Measurements from ENCODE around the gene LRFN3. TPM values are rescaled to one million over a fixed set of nuclear protein-coding genes. Genes with fewer than 3 reads are reported as not detected.

Gene LRFN3
- total RNA-seq, 1 experiment from 2014 or later: 3.7 TPM

DNA sequence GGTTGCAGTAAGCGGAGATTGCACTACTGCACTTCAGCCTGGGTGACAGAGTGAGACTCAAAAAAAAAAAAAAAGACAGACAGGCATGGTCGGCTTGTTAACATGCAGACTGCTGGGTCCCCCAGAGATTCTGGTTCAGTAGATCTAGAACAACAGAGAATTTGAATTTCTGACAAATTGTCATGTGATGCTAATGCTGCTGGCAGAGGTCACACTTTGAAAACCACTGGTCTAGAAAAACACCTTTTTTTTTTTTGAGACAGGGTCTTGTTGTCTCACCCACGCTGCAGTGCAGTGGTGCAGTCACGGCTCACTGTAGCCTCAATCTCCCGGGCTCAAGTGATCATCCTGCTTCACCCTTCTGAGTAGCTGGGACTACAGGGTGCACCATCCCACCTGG lies 7.7 kb upstream of the LRFN3 start:
- H3K9me3 ChIP-seq (ENCODE audit: low read length): peaks cover 9% of the 10 kb centered on the region
- no peak overlapping the region for H3K27ac ChIP-seq (ENCODE audit: low read length)
- no peaks in the 10 kb centered on the region for H3K9me2 ChIP-seq (replicated peaks; ENCODE audit: insufficient read depth, low read length)
- H3K27me3 ChIP-seq (ENCODE audit: low read length): 0 out of 2 replicates have a peak, but pooled peaks cover 2% of the 10 kb centered on the region
- H2AFZ ChIP-seq (ENCODE audit: low read length): no peak overlapping the region
- H3K4me3 ChIP-seq (ENCODE audit: low read length): no peak overlapping the region
- DNase-seq: peak; percentile 41
- no peaks in the 10 kb centered on the region for H3K79me2 ChIP-seq (ENCODE audit: low read length)
- H3K36me3 ChIP-seq (ENCODE audit: insufficient read depth, low read length): no peaks in the 10 kb centered on the region
- no peak overlapping the region for H3K9ac ChIP-seq (ENCODE audit: low read length)
- peaks cover 16% of the 10 kb centered on the region for H3K4me1 ChIP-seq (ENCODE audit: low read length)
- no peak overlapping the region for H3K4me2 ChIP-seq (ENCODE audit: low read depth, low read length, poor library complexity, severe bottlenecking)
- H4K20me1 ChIP-seq (ENCODE audit: insufficient read depth, low read depth, low read length): no peaks in the 10 kb centered on the region

GRCh38 chr19:35929876-35930275 lies 6.3 kb upstream of the LRFN3 start:
- H2AFZ ChIP-seq (ENCODE audit: low read length): peak overlapping the region; percentile 73; the same call in 1 of the 2 replicates
- peak; percentile 41 for DNase-seq
- H3K79me2 ChIP-seq (ENCODE audit: low read length): no peaks in the 10 kb centered on the region
- no peak overlapping the region for H3K4me3 ChIP-seq (ENCODE audit: low read length)
- no peaks in the 10 kb centered on the region for H4K20me1 ChIP-seq (ENCODE audit: insufficient read depth, low read depth, low read length)
- no peaks in the 10 kb centered on the region for H3K9me2 ChIP-seq (replicated peaks; ENCODE audit: insufficient read depth, low read length)
- no peak overlapping the region for H3K27ac ChIP-seq (ENCODE audit: low read length)
- no peak overlapping the region for H3K4me2 ChIP-seq (ENCODE audit: low read depth, low read length, poor library complexity, severe bottlenecking)
- H3K9me3 ChIP-seq (ENCODE audit: low read length): peaks cover 9% of the 10 kb centered on the region
- H3K9ac ChIP-seq (ENCODE audit: low read length): no peak overlapping the region
- H3K36me3 ChIP-seq (ENCODE audit: insufficient read depth, low read length): no peaks in the 10 kb centered on the region
- 0 out of 2 replicates have a peak, but pooled peaks cover 2% of the 10 kb centered on the region for H3K27me3 ChIP-seq (ENCODE audit: low read length)
- H3K4me1 ChIP-seq (ENCODE audit: low read length): peaks cover 18% of the 10 kb centered on the region

DNA sequence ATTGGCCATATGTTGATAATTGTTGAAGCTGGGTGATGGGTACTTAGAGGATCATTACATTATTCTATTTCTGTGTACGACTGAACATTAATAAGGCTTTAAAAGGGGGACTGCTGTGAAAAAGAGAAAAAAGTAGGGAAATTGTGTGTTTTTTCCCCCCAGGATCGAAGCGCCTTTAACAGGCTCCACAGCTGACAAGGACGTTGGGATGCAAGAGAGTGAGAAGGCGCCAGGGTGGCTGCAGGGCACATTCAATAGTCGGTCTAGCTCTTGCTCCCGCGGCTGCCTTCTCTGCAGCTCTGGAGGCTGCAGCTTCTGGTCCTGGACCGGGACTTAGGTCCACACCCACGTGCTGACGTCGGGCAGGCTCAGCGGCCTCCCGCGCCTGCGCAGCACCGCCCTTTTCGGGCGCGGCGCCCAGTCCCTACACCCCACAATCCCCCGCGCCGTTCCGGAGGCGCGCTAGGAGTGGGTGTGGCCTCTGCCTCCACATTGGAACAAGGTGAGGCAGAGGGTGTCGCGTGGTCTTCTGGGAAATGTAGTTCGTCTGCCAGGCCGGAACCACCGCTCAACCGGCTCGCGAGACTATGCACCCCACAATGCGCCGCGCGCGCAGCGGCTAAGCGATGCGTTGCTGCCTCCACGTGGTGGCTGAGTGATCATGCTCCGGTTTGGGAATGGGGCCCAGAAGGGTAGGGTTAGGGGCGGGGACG lies 4.9 kb upstream of the LRFN3 start:
- Histone ChIP-seq H3K9me3 (ENCODE audit: low read length) (no peaks in the 10 kb centered on the region), H2AFZ (ENCODE audit: low read length) (peak overlapping the region; percentile 54), H3K79me2 (ENCODE audit: low read length) (no peaks in the 10 kb centered on the region), H4K20me1 (ENCODE audit: insufficient read depth, low read depth, low read length) (no peaks in the 10 kb centered on the region), H3K27ac (ENCODE audit: low read length) (peak overlapping the region; percentile 38; the same call in 1 of the 2 replicates), H3K9me2 (replicated peaks; ENCODE audit: insufficient read depth, low read length) (no peaks in the 10 kb centered on the region), H3K4me2 (ENCODE audit: low read depth, low read length, poor library complexity, severe bottlenecking) (peak overlapping the region; percentile 84), H3K27me3 (ENCODE audit: low read length) (no peaks in the 10 kb centered on the region), H3K36me3 (ENCODE audit: insufficient read depth, low read length) (no peaks in the 10 kb centered on the region), H3K9ac (ENCODE audit: low read length) (peak overlapping the region; percentile 75), H3K4me3 (ENCODE audit: low read length) (peak overlapping the region; percentile 68), H3K4me1 (ENCODE audit: low read length) (peaks cover 29% of the 10 kb centered on the region)
- DNase-seq: peak; percentile 100

DNA sequence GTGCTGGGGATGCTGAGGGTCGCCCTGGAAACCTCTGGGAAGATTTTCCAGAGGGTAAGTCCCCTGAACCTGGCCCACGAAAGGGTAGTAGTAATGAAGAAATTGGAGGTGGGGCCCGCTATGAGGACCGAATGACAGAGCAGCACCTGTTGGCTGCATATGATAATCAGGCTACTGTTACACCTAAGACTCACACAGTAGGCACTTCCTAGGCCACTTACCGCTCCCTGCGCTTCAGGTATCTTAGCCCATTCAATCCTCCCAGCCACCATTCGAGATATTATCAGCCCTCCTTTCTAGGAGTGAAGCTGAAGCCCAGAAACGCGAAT lies 4.3 kb upstream of the LRFN3 start:
- peak overlapping the region; percentile 41; the same call in 1 of the 2 replicates for H3K4me3 ChIP-seq (ENCODE audit: low read length)
- no peaks in the 10 kb centered on the region for H3K27me3 ChIP-seq (ENCODE audit: low read length)
- no peaks in the 10 kb centered on the region for H4K20me1 ChIP-seq (ENCODE audit: insufficient read depth, low read depth, low read length)
- H3K9ac ChIP-seq (ENCODE audit: low read length): peak overlapping the region; percentile 48
- peak overlapping the region; percentile 46 for H3K4me2 ChIP-seq (ENCODE audit: low read depth, low read length, poor library complexity, severe bottlenecking)
- peak overlapping the region; percentile 12; the same call in 1 of the 2 replicates for H2AFZ ChIP-seq (ENCODE audit: low read length)
- H3K27ac ChIP-seq (ENCODE audit: low read length): no peak overlapping the region
- no peak for DNase-seq
- no peaks in the 10 kb centered on the region for H3K9me2 ChIP-seq (replicated peaks; ENCODE audit: insufficient read depth, low read length)
- H3K79me2 ChIP-seq (ENCODE audit: low read length): no peaks in the 10 kb centered on the region
- peaks cover 33% of the 10 kb centered on the region for H3K4me1 ChIP-seq (ENCODE audit: low read length)
- H3K36me3 ChIP-seq (ENCODE audit: insufficient read depth, low read length): no peaks in the 10 kb centered on the region
- no peaks in the 10 kb centered on the region for H3K9me3 ChIP-seq (ENCODE audit: low read length)

DNA sequence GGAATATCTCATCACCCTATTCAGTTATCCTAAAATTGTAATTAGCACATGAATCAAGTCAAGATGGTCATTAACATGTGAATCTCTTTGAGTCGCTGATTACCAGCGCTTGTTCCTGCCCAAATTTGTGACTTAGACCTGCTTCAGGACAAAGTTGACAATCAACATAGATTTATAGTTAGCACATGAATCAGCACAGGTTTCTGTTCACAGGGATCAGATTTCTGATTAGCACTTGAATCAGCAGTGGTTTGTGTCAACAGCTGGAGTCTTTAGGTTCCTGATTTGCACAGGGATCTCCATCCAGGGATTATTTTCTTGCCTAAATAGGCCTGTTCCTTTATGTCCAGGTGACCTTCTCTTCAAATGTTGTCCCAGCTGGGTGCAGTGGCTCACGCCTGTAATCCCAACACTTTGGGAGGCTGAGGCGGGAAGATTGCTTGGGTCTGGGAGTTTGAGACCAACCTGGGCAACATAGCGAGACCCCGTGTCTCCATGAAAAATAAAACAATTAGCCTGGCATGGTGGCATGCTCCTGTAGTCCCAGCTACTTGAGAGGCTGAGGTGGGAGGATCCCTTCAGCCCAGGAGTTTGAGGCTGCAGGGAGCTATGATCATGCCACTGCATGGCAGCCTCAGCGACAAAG lies 3.8 kb upstream of the LRFN3 start:
- DNase-seq: peak; percentile 36
- H3K4me2 ChIP-seq (ENCODE audit: low read depth, low read length, poor library complexity, severe bottlenecking): peak overlapping the region; percentile 46
- peaks cover 39% of the 10 kb centered on the region for H3K4me1 ChIP-seq (ENCODE audit: low read length)
- no peaks in the 10 kb centered on the region for H3K9me2 ChIP-seq (replicated peaks; ENCODE audit: insufficient read depth, low read length)
- no peaks in the 10 kb centered on the region for H3K9me3 ChIP-seq (ENCODE audit: low read length)
- no peaks in the 10 kb centered on the region for H4K20me1 ChIP-seq (ENCODE audit: insufficient read depth, low read depth, low read length)
- H3K9ac ChIP-seq (ENCODE audit: low read length): peak overlapping the region; percentile 48; the same call in 1 of the 2 replicates
- no peaks in the 10 kb centered on the region for H3K79me2 ChIP-seq (ENCODE audit: low read length)
- peak overlapping the region; percentile 12; the same call in 1 of the 2 replicates for H2AFZ ChIP-seq (ENCODE audit: low read length)
- H3K4me3 ChIP-seq (ENCODE audit: low read length): peak overlapping the region; percentile 41; the same call in 1 of the 2 replicates
- no peaks in the 10 kb centered on the region for H3K27me3 ChIP-seq (ENCODE audit: low read length)
- H3K36me3 ChIP-seq (ENCODE audit: insufficient read depth, low read length): no peaks in the 10 kb centered on the region
- H3K27ac ChIP-seq (ENCODE audit: low read length): no peak overlapping the region

DNA sequence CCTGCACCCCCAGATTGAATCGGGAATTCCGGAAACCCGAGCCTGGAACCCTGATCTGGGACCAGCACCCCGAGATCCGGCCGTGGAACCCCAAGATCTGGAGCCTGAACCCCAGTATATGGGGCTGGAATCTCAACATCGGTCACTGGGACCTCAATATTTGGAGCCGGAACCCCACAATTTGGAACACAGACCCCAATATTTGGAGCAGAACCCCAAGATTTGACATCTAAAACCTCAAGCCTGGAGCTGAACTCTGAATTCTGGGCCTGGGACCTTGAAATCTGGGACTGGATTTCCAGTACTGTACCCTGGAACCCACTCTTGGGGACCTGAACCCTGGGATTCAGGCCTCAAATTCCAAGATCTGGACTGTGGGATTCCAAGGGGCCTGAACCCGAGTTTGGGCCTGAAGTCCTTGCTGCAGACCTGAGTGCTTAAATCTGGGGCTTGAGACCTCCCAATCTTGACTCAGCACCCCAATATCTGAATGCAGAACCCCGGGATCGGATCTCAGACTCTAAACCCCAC lies 629 bp downstream of the LRFN3 start:
- H3K4me3 ChIP-seq (ENCODE audit: low read length): peak overlapping the region; percentile 91
- no peaks in the 10 kb centered on the region for H3K9me2 ChIP-seq (replicated peaks; ENCODE audit: insufficient read depth, low read length)
- peak overlapping the region; percentile 98 for H3K4me2 ChIP-seq (ENCODE audit: low read depth, low read length, poor library complexity, severe bottlenecking)
- DNase-seq: no peak
- H3K9ac ChIP-seq (ENCODE audit: low read length): peak overlapping the region; percentile 82
- H3K27me3 ChIP-seq (ENCODE audit: low read length): no peaks in the 10 kb centered on the region
- no peaks in the 10 kb centered on the region; the same call in 1 of the 2 replicates for H4K20me1 ChIP-seq (ENCODE audit: insufficient read depth, low read depth, low read length)
- no peaks in the 10 kb centered on the region for H3K79me2 ChIP-seq (ENCODE audit: low read length)
- no peak overlapping the region for H3K27ac ChIP-seq (ENCODE audit: low read length)
- H3K9me3 ChIP-seq (ENCODE audit: low read length): no peaks in the 10 kb centered on the region
- H2AFZ ChIP-seq (ENCODE audit: low read length): no peak overlapping the region
- H3K36me3 ChIP-seq (ENCODE audit: insufficient read depth, low read length): no peaks in the 10 kb centered on the region
- peaks cover 35% of the 10 kb centered on the region for H3K4me1 ChIP-seq (ENCODE audit: low read length)

DNA sequence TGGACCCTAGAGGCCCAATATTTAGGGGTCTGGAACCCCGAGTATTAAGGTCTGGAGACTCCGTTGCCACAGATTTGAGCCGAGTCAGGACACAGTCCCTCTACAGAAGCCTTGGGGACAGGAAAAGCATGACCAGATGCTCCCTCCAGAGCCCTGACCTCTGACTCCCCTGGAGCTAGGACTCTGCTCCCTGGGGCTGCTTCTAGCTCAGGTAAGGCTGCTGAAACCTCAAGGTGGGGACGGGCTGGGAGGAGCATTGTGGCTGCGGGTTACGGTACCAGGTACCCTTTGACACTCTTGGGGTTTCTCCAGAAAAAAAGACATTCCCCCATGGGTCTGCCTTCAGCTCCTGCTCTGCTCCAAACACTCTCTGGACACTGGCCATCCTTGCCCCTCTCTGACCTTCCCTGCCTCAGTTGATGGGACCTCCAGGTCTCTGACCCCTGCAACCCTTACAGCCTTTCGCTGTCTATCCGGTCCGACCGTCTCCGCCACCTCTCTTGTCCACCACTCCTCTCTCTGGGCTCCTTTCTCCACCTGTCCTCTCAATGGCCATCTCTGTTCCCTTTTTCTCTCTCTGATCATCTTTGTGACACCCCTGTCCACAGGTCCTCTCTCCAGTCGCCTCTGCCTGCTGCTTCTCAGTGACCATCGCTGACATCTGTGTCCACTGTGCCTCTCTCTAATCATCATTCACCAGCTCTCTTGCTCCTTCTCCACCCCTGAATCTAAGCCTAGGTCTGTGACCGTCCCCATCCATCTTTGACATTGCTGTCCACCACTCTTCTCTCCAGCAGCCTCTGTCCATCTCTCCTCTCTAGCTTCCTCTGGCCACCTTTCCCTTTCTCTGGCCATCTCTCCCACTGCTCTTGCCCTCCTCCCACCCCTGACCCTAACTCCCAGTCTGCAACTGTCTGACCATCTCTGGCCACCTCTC lies 1.4 kb downstream of the LRFN3 start:
- no peak overlapping the region for H3K27ac ChIP-seq (ENCODE audit: low read length)
- H3K79me2 ChIP-seq (ENCODE audit: low read length): no peaks in the 10 kb centered on the region
- H3K4me1 ChIP-seq (ENCODE audit: low read length): peaks cover 30% of the 10 kb centered on the region
- no peaks in the 10 kb centered on the region for H3K9me3 ChIP-seq (ENCODE audit: low read length)
- H3K9ac ChIP-seq (ENCODE audit: low read length): peak overlapping the region; percentile 82
- H3K36me3 ChIP-seq (ENCODE audit: insufficient read depth, low read length): no peaks in the 10 kb centered on the region
- H2AFZ ChIP-seq (ENCODE audit: low read length): no peak overlapping the region
- no peaks in the 10 kb centered on the region for H3K9me2 ChIP-seq (replicated peaks; ENCODE audit: insufficient read depth, low read length)
- no peaks in the 10 kb centered on the region; the same call in 1 of the 2 replicates for H4K20me1 ChIP-seq (ENCODE audit: insufficient read depth, low read depth, low read length)
- H3K4me2 ChIP-seq (ENCODE audit: low read depth, low read length, poor library complexity, severe bottlenecking): peak overlapping the region; percentile 98
- H3K27me3 ChIP-seq (ENCODE audit: low read length): no peaks in the 10 kb centered on the region
- peak overlapping the region; percentile 91 for H3K4me3 ChIP-seq (ENCODE audit: low read length)
- no peak for DNase-seq
